Stimulated activated CD4-positive, alpha-beta T cell treated with anti-CD3 and anti-CD28 coated beads, Interleukin-12 subunit alpha, Interleukin-12 subunit beta, amount 100 ng/mL, for 24 hours (primary cell): ENCODE data around the gene ATP5IF1.

Experiments used
- DNase-seq, 2 experiments: peaks; one replicate each; pipeline ENCODE4 v3.0.0-alpha.2; 2020; ENCODE audit warnings: low read depth in 2 of 2

ATP5IF1 gene

DNA sequence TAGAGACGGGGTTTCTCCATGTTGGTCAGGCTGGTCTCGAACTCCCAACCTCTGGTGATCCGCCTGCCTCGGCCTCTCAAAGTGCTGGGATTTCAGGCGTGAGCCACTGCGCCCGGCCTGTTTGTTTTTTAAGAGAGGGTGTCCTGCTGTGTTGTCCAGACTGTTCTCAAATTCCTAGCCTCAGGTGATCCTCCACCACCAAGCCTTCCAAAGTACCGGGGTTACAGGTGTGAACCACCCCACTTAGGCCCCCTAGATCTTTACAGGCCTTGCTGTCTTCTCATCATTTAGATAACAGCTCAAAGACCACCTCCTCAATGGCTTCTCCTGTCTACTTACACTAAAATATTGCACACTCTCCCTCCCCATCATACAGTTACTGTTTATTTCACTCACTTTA lies 29.7 kb downstream of the ATP5IF1 start:
- DNase-seq = no peak

DNA sequence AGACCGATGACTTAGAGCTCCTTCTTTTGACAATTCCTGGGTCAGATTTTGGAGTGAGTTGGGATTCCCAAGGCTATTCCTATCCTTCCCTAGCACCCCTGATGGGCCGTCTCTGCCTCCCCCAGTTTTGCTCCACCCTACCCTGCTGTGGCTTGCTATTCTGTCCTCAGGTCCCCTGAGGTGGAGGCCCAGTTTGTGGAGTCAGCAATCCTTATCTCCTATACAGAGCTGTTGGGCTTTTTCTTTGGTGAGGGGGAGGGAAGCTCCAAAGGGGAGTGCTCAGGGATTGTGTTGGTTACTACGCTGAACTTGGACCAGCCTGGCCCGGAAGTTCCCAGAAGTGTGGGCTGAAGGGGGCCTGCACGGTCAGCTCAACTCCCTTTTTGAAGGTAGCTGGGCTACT lies 31.0 kb downstream of the ATP5IF1 start:
- DNase-seq = no peak

DNA sequence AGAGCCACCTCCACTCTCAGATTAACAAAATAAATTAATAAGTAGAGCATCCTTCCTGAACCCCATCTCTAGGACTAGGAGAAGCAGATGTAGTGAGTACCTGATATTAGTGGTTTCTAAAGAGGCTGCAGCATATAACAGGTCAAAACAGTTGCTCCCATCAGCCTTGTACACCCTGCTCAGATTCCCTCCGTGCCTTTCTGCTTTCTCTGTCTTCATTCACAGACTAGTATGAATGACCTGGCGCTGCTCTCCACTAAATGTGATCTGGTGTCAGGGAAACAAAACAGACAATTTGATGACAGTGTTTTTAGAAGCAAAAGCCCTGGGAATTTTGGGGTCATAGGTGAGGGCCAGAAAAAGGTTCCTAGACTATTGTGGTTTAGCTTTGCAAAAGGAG lies 31.7 kb downstream of the ATP5IF1 start:
- no peak for DNase-seq

DNA sequence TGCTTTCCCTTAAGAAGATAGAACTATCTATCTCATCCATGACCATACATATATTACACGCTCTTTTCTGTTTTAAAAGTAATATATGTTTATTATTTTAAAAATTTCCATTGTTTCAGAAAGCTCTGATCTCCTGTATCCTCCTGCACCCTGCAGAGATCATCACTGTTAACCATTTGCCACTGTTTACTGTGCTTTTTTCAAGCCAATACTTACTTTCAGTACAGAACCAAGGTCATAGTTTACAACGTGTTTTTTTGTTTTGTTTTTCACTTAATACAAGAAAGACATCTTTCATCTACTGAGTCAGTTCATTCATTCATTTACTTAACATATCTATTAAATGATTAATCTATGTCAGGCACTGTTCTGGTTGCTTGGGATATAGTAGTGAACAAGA lies 33.6 kb downstream of the ATP5IF1 start:
- DNase-seq = no peak

DNA sequence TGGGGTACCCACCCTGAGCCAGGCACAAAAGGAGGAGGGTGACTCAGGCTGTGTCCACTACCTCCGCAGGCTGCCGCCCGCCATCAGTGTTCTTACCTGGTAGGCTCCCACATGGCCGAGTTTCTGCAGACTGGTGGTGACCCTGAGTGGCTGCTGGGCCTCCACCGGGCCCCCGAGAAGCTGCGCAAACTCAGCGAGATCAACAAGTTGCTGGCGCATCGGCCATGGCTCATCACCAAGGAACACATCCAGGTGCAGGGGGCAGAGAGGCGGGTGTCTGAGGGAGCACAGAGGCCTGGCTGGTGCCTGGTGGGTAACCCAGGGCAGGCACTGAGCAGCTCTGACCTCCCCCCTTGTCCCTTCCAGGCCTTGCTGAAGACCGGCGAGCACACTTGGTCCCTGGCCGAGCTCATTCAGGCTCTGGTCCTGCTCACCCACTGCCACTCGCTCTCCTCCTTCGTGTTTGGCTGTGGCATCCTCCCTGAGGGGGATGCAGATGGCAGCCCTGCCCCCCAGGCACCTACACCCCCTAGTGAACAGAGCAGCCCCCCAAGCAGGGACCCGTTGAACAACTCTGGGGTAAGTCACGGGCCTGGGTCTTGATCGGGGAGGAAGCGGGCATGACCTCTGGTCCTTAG lies 36.4 kb downstream of the ATP5IF1 start:
- no peak for DNase-seq

DNA sequence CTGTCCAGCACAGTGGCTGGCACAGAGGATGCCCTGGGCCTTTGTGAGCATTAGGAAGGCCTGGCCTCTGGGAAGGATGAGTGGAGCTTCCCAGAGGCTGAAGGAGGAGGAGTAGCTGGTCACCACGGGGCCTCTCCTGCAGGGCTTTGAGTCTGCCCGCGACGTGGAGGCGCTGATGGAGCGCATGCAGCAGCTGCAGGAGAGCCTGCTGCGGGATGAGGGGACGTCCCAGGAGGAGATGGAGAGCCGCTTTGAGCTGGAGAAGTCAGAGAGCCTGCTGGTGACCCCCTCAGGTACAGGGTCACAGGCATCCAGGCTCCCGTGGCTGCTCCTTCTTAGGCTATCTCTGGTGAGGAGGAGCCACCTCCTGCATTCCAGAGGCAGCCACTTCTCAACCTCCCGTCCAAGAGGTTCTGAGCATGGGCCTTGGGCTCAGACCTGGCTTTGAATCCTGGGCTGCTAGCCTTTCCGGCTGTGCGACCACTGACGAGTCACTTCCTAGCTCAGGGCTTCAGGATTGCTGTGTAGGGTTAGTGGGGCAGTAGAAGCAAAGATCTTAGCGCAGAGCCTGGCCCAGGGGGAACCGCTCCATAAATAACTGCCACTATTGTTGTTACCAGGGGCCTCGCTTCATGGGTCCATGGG lies 37.4 kb downstream of the ATP5IF1 start:
- no peak for DNase-seq

DNA sequence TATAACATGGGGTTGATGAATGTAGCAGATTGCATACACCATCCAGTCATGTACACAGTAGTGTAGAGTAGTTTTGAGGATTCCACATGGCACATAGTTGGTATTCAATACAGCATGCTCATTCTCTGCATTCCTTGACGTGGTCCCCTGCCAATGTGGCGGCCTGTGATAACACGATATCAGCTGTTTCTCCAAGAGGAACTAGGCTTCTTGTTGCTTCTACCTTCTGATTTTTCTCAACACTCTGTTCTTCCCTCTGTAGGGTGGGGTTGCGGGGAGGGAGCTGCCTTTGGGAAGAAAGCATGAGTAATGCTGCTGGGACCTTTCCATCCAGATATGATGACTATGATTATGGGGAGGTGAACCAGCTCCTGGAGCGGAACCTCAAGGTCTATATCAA lies 42.8 kb downstream of the ATP5IF1 start:
- no peak for DNase-seq

DNA sequence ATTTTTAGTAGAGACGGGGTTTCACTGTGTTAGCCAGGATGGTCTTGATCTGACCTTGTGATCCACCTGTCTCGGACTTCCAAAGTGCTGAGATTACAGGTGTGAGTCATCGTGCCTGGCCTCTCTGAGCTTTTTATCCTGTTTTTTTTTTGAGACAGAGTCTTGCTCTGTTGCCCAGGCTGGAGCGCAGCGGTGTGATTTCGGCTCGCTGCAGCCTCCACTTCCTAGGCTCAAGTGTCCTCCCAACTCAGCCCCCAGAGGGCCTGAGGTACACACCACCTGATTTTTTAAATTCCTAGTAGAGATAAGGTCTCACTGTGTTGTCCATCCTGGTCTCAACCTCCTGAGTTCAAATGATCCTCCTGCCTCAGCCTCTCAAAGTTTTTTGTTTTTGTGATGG lies 43.8 kb downstream of the ATP5IF1 start:
- no peak for DNase-seq

DNA sequence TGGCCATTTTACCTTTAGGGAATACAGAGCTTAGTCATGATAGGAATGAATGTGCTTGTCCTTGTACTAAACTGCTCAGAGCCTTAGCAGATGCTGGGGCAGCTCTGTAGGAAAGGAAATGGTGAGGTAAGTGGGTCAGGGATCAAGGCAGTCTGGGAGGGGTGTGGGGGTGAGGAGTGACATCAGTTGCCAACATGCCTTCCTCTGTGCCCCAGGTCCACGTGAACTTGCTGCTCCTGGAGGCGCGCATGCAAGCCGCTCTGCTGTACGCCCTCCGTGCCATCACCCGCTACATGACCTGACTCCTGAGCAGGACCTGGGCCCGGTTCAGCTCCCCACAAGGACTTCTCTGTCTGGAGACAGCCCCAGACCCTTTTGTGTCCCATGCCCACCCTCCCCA lies 44.6 kb downstream of the ATP5IF1 start:
- no peak for DNase-seq

DNA sequence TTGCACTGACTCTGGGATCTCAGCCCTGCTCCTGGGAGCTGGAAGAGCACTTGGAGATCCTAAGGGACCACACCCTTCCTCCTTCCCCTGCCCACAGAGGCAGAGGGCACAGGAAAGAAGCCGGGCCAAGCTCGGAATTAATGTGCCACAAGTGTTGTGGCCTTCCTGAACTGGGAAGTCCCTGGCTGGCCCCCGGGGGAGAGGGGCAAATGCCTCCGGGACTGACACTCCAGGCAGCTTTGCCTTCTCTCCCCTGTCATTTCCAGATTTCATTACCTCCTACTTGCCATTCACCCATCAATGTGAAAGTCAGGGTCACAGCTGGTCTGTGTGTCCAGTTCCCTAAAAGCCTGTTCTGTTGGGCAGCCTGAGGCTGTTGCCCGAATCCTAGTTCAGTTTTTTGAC lies 45.1 kb downstream of the ATP5IF1 start:
- DNase-seq = no peak

DNA sequence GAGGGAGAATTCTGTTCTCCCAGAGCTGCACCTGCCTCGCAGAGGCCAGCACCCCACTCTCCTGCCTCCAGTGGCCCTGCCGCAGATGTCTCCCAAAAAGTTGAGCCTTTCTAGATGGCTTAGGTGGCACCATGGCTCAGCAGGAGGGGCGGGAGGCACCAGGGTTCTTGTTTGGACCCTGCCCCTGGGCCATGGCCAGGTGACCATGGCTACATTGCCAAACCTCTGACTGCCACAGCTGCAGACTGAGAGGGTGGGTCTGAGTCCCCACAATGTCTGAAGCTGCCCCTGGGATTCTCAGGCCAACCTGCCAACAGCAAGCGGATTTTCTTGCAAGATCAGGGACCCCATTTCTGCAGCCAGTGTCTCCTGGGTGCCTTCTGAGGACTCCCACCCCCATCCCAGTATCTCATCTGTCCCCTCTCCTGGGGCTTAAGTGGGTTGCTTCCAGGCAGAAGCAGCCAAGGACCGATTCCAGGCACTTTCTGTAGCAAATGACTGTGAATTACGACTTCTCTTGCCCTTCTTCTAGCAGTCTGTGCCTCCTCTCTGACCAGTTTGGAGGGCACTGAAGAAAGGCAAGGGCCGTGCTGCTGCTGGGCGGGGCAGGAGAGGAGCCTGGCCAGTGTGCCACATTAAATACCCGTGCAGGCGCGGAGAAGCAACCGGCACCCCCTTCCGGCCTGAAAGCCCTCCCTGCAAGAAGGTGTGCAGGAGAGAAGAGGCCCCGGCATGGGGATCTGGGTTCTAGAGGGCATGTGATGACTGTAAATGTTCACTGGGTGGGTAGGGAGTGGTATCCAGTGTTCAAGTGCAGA lies 45.9 kb downstream of the ATP5IF1 start:
- no peak for DNase-seq

DNA sequence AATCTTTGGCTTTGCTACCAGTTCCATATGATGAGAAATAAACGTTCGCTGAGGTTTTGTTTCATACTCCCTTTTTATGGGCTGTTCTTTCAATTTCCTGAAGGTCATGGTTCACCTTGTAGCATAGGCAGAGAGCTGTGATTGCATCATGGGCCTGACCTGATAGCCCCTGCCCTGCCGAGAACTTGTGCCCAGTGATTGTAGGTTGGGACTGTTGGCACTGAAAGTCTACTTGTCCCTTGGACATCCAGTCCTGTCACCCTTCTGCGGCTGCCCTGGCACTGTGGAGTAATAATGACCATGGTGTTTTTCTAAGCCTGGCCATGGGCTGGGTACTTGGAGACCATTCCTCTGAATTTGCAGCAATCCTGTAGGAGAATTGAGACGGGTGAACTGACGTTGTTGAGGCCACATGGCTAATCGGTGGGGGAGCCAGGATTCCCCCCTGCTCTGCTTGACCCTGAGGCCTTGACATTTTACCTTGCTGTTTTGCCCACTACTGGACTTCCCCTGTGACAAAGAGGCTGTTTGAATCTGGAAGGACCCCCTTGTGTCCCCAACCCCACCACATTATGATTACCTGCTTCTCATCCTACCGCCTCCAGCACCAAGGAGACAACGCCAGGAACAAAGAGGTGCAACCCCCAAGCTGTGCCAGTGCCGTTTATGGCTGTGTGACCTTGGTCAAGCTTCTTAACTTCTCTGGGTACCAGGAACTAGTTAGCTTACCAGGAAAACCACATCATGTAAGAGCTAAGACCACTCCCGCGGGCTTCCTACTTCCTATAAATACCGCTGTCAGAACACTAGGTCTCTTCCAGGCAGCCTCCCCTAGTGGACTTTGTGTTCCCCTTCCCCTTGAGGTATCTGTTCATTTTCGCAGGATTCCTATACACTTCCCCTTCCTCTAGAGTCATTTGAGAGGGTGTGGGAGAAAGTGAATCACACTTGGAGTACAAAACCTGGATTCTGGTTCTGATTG lies 46.8 kb downstream of the ATP5IF1 start:
- no peak for DNase-seq

DNA sequence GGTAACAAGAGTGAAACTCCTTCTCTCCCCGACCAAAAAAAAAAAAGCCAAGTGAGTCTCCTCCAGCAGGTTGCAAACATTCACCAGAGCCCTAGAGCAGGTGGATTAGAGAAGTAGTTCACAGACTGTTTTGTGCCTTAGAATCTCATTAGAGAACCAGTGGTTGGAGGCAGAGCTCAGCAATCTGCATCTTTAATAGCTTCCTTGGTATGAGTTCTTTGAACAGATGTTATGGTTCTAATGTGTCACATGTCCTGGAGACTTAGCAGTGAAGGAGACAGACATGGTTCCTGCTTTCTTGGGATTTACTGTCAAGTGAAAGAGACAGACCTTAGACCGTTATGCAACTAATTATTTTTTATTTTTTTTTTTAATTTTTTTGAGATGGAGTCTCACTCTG lies 50.2 kb downstream of the ATP5IF1 start:
- DNase-seq = no peak
